Measurements from ENCODE around the gene PTGES3L.
"Not testable (repeated sequence)": the region's sequence is repeated elsewhere in the genome, so short reads cannot be mapped to it uniquely, and the experiment has no call there.

Gene PTGES3L

DNA sequence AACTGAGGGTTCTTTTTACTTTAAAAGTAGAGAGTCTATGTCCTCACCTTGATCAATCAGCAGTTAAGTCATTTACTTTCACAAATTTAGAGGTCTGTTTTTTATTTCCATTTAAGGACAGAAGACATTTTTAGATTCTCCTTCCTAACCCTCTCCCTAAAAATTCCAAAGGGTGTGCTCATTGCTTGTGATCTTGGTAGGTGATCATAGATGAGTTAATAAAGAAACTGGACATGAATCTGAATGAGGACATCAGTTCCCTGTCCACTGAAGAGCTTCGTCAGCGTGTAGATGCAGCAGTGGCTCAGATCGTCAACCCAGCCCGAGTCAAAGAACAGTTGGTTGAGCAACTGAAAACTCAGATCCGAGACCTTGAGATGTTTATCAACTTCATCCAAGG, 9.3 kb upstream of the PTGES3L start:
- H3K4me3 ChIP-seq (ENCODE audit: low read length) = no peak overlapping the region
- DNase-seq (ENCODE audit: low read depth, low spot score) = no peak

GRCh38 chr17:42985225-42985624, 5.3 kb upstream of the PTGES3L start:
- H3K4me3 ChIP-seq (ENCODE audit: low read length) = no peak overlapping the region
- DNase-seq (ENCODE audit: low read depth, low spot score) = no peak

GRCh38 chr17:42982266-42982665, 2.4 kb upstream of the PTGES3L start:
- no peak for DNase-seq (ENCODE audit: low read depth, low spot score)
- H3K4me3 ChIP-seq (ENCODE audit: low read length) = no peak overlapping the region

DNA sequence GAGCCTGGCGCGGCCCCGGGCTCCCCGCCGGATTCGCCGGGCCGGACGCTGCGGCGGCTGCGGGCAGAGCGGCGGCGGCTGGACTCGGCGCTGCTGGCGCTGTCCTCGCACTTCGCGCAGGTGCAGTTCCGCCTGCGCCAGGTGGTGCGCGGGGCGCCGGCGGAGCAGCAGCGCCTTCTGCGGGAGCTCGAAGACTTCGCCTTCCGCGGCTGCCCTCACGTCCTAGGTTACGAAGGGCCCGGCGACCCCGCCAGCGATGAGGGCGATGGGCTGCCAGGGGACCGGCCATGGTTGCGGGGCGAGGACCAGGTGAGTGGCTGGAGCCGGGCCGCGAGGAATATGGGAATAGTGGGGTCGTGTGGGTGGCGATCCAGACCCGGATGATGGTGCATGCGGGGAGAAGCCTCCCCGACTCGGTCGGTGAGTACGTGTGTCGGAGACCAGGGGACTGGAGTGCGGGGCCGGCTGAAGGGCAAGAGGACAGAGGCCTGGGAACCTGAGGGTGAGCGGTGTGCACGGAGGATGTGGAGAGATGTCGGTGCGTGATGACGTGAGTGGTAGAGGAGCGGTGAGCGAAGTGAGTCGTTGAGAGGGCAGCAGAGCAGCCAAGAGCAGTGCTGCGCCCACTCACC, 1.0 kb upstream of the PTGES3L start:
- DNase-seq (ENCODE audit: low read depth, low spot score) = peak; percentile 55

DNA sequence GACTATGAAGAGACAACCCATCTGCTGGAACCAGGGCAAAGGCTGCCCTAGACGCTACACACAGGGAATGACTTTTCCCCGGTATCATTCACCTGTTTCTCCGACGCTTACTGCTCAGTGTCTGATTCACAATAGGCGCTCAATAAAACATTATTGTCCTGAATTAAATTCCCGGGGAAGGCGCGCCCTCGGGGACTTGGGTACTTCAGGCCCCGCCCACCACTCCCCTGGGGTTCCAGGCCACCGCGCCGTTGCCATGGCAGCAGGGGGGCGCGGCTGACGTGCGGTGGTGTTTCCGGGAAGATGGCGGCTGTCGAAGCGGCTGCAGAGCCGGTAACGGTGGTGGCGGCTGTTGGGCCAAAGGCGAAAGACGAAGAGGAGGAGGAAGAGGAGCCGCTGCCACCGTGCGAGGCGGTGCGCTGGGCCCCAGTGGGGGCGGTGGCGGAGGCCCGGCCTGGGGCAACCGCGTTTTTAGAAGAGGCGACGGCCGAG, 440 bp upstream of the PTGES3L start, which contains the start of gene RUNDC1:
TSS of gene RUNDC1 (plus strand) at position 292 of the 492 bp plus-strand sequence. CDS start at position 304, 12 bp downstream.
- H3K4me3 ChIP-seq (ENCODE audit: low read length) = peak within 1 kb of the TSS; percentile 87
- peak; percentile 74 for DNase-seq (ENCODE audit: low read depth, low spot score)

More for the DNA sequence above, 1.0 kb upstream of the PTGES3L start:
- H3K4me3 ChIP-seq (ENCODE audit: low read length) = peak overlapping the region; percentile 87

DNA sequence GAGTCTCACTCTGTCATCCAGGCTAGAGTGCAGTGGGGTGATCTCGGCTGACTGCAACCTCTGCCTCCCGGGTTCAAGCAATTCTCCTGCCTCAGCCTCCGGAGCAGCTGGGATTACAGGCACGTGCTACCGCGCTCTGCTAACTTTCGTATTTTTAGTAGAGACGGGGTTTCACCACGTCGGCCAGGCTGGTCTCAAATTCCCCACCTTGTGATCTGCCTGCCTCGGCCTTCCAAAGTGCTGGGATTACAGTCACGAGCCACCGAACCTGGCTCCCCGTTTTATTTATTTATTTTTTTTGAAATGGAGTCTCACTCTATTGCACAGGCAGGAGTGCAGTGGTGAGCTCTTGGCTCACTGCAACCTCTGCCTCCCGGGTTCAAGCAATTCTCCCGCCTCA, 4.2 kb downstream of the PTGES3L start:
- H3K4me3 ChIP-seq (ENCODE audit: low read length); DNase-seq (ENCODE audit: low read depth, low spot score): not testable (repeated sequence)

GRCh38 chr17:42975265-42975664, 4.6 kb downstream of the PTGES3L start:
- H3K4me3 ChIP-seq (ENCODE audit: low read length) = no peak overlapping the region
- DNase-seq (ENCODE audit: low read depth, low spot score) = peak; percentile 42

- DNase-seq (ENCODE audit: low read depth, low spot score); H3K4me3 ChIP-seq (ENCODE audit: low read length): not testable (repeated sequence)
These were observed 6.6 kb downstream of the PTGES3L start for GRCh38 chr17:42973323-42973722.

- H3K4me3 ChIP-seq (ENCODE audit: low read length) = no peak overlapping the region
- DNase-seq (ENCODE audit: low read depth, low spot score) = no peak
These were observed 8.3 kb downstream of the PTGES3L start for GRCh38 chr17:42971589-42971988.

GRCh38 chr17:42969001-42969581, 10.8 kb downstream of the PTGES3L start:
- no peak for DNase-seq (ENCODE audit: low read depth, low spot score)
- H3K4me3 ChIP-seq (ENCODE audit: low read length) = no peak overlapping the region

GRCh38 chr17:42967925-42968324, 12.0 kb downstream of the PTGES3L start:
- DNase-seq (ENCODE audit: low read depth, low spot score) = no peak
- H3K4me3 ChIP-seq (ENCODE audit: low read length) = no peak overlapping the region

DNA sequence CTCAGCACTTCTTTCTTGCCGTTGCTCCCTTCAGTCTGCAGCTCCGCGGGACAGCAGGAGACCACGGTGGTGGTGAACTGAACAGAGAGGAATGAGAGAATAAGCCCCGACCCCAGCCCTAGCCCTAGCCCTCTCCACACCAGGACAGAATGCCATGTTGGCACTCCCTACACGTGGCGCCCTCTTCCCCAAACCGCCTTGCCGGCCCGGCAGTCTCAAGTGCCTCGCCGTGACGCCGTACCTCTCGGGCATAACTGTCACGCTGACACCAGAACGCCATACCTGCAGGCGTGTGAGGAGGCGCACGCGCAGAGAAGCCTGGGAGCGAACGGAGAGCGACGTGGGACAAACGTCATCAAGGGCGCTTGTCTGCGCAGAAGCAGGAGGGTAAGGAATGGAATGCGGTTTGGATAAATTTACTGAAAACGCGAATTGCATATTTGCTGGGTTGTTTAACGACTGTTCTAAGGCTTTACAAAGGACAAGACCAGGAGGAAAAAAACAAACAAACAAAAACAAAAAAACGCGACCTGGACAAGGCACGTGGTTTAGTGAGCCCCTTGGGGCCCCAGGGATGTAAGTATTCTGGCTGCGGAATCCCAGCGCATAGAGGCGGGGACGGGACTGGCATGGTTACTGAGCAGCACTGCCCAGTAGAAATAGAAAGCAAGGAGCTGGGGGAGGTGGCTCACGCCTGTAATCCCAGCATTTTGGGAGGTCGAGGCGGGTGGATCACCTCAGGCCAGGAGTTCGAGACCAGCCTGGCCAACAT, 15.5 kb downstream of the PTGES3L start, which contains the start of gene AARSD1:
TSS of gene AARSD1 (minus strand) at position 294 of the 772 bp plus-strand sequence. CDS start at position 280, 14 bp downstream.
- peak; percentile 93 for DNase-seq (ENCODE audit: low read depth, low spot score)
- peak within 1 kb of the TSS; percentile 98 for H3K4me3 ChIP-seq (ENCODE audit: low read length)

DNA sequence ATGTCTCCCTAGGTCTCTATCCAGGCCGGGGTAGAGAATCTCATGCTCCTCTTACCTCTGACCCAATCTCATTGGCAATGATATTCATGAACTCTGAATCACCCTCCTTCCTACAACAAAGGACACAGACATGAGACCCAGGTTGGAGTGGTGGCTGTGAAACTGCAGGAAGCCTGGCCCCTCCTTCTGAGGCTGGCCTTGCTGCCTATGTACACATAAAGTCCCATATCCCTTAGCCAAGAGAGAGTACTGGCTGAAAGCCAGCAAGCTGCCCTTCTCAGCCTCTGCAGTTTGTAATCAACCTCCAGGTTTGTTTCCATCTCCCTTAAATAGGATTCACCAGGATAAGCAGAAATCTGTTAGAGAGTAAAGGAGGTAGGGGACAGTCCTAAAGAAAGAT, 26.2 kb downstream of the PTGES3L start:
- DNase-seq (ENCODE audit: low read depth, low spot score) = no peak
- H3K4me3 ChIP-seq (ENCODE audit: low read length) = no peak overlapping the region

- no peak for DNase-seq (ENCODE audit: low read depth, low spot score)
- H3K4me3 ChIP-seq (ENCODE audit: low read length) = no peak overlapping the region
These were observed 29.7 kb downstream of the PTGES3L start for GRCh38 chr17:42950044-42950783.

- H3K4me3 ChIP-seq (ENCODE audit: low read length) = no peak overlapping the region
- no peak for DNase-seq (ENCODE audit: low read depth, low spot score)
These were observed 33.1 kb downstream of the PTGES3L start for GRCh38 chr17:42946812-42947211.

DNA sequence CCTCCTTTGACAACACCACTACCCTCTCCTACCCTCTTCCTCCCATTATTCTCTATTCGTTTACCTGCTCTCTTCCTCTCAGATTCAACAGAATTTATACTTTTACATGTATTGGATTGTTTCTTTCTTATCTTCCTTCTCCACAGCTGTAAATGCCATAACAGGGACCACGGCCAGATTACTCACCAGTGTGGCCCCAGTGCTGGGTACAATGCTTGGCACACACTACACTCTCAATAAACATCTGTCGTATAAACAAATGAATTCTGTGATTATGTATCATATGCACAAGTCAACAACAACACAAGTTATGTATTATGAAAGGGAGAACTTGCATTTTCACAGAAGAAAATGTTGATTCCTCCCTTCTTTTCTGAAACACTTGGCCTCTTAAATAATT, 35.7 kb downstream of the PTGES3L start:
- no peak overlapping the region for H3K4me3 ChIP-seq (ENCODE audit: low read length)
- DNase-seq (ENCODE audit: low read depth, low spot score) = no peak

GRCh38 chr17:42937712-42938596, 41.9 kb downstream of the PTGES3L start:
- peak; percentile 51 for DNase-seq (ENCODE audit: low read depth, low spot score)
- H3K4me3 ChIP-seq (ENCODE audit: low read length) = no peak overlapping the region

DNA sequence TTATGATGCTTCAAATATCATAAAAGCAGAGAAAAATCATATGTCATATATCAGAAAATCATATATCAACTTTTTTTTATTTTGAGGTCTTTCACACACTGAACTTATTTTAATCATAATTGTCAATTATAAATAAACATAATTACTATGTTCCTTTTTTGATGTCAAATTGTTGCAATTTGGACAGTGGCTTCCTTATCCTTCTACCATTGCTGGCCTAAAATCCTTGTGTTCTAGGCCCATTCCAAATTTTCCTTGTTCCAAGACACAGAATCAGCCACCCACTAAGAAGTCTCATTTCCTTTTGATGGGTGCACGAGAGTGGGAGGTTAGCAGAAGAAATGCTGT, 50.4 kb downstream of the PTGES3L start:
- no peak overlapping the region for H3K4me3 ChIP-seq (ENCODE audit: low read length)
- no peak for DNase-seq (ENCODE audit: low read depth, low spot score)
